ENCODE measurements around the gene NDP. TPM values are rescaled to one million over a fixed set of nuclear protein-coding genes. Genes with fewer than 3 reads are reported as not detected.
A peak's percentile ranks its signal among the peaks of the same experiment; 100 is the strongest.

The NDP gene, protein sequence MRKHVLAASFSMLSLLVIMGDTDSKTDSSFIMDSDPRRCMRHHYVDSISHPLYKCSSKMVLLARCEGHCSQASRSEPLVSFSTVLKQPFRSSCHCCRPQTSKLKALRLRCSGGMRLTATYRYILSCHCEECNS
- polyA plus RNA-seq (ENCODE audit: insufficient read length) = 1.1 TPM

- peak; percentile 11 for DNase-seq
These were observed at the start of gene NDP for GRCh38 chrX:43973249-43974099. NDP (minus strand) TSS chrX:43973390; CDS start chrX:43958645, 14,745 bp downstream.

DNA sequence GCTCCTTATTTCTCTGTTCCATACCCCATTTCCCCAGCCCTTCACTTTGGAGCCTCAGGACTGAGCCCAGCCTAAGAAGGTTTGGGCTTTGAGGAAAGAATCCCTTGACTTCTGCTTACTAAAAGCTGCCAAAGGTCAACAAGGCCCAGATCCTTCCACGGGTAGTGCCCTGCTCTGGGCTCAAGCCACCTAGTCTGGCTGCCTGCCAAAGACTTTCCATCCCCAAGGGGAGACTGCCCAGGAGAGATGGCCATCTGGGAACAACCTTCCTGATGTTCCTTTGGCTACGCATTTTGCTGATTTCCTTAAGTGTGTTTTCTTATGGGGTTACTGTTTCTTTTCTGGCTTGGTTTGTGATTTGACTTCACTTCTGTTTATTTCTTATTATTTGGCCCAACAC, 49.8 kb upstream of the NDP start:
- DNase-seq = no peak

- DNase-seq = no peak
These were observed 47.5 kb upstream of the NDP start for GRCh38 chrX:44020693-44021092.

DNA sequence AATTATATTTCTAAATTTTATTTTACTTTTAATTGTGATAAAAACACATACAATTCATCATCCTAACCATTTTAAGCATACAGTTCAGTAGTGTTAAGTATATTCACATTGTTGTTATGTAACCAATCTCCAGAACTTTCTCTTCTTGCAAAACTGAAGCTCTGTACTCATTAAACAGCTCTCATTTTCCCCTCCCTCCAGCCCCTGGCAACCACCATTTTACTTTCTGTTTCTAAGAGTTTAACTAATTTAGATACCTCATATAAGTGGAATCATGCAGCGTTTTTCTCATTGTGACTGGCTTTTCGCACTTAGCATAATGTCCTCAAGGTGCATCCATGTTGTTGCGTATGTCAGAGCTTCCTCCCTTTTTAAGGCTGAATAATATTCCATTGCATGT, 46.7 kb upstream of the NDP start:
- no peak for DNase-seq

- no peak for DNase-seq
These were observed 44.5 kb upstream of the NDP start for GRCh38 chrX:44017676-44018075.

- DNase-seq = no peak
These were observed 43.7 kb upstream of the NDP start for GRCh38 chrX:44016906-44017305.

DNA sequence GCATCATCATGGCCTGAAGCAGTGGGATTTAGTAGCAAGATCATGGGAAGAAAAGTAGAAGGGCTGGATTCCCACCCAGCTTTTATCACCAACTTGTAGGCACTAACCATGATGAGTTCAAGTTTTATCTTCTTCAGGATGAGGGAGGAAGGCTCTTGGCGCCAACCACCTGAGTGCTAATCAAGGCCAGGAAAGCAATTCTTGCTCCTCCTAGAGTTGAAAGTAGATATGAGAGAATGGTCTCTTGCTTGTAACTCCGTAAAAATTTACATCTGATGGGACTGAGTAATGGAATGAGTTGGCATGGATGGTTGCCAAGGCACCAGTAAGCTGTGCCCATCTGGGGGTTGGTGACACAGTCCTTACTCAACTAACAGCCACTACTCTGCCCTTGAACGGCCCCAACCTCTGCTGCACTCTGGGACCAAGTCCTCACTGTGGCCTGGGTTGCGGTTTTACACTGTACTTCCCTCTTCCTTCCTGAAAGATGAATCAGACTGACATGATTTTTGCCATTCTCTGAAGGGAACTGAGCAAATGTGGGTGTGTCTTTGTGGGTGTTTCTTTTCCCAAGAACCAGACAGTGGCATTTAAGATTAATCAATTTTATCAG, 39.4 kb upstream of the NDP start:
- DNase-seq = no peak

DNA sequence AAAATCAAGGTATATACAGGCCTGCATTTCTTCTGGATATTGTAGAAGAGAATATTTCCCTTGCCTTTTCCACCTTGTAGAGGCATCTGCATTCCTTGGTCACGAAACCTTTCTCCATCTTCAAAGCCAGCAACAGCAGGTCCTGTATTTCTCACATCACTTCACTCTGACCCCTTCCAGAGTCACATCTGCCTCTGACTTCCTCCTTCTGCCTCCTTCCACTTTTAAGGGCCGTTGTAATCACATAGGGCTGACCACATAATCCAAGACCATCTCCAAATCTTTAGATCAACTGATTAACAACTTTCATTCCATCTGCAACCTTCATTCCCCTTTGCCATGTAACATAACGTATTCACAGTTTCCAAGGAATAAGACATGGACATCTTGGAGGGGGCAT, 38.3 kb upstream of the NDP start:
- no peak for DNase-seq

- no peak for DNase-seq
These were observed 37.4 kb upstream of the NDP start for GRCh38 chrX:44010626-44011025.

GRCh38 chrX:44006081-44006480, 32.9 kb upstream of the NDP start:
- no peak for DNase-seq

- no peak for DNase-seq
These were observed 30.8 kb upstream of the NDP start for GRCh38 chrX:44003975-44004374.

GRCh38 chrX:44002567-44002966, 29.4 kb upstream of the NDP start:
- DNase-seq = no peak

DNA sequence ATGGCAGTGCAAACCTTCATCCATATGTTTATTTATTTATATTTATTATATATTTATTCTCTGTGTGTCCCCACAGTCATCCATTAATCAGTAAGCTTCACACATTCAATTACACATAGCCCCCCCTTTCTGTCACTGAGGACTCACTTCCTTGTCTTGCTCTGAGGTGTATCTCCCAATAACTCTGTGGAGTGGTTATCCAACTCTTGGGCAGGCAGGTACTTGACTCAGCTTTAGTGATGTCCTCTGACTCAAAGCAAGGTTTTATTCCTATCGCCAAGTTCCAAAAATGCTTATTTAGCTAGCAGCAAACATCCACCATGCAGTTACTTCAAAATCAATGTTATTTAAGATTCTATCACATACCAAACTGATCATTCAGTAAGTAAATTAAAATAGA, 25.2 kb upstream of the NDP start:
- no peak for DNase-seq

DNA sequence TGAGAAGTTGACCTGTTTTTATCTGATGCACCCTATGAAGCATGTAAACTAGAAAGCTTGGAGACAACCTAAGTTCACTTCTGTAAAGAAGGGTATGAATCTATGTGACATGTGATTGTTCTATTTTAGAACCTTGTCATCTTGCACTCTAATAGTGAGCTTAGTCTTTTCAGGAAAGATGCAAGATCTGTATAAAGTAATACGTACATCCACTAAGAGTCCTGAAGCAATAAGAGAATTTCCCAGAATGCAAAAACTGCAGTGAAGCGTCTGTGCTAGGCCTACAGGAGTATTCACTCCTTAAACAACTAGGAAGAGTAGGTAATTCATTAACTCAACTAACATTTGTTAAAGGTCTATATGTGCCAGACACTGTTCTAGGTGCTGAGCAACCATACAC, 23.3 kb upstream of the NDP start:
- DNase-seq = no peak

DNA sequence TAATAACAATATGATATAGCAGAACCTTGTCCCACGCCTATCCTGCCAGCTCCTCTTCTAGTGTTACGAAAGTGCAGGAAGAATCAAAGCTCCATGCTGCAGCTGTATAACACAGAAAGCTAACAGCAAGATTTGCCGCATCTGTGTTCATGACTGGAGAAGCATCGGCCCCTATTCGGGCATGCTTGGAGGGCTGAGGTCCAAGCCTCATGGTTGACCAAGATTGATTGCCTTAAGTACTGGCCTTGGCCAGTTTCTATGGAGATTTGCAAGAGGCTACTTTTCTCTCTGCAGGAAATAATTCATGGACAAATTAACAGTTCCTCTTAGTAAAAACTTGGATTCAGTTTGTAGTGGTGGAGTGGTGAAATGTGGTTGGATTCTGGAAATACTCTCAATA, 12.9 kb upstream of the NDP start:
- no peak for DNase-seq

GRCh38 chrX:43985511-43985910, 12.3 kb upstream of the NDP start:
- DNase-seq = no peak

DNA sequence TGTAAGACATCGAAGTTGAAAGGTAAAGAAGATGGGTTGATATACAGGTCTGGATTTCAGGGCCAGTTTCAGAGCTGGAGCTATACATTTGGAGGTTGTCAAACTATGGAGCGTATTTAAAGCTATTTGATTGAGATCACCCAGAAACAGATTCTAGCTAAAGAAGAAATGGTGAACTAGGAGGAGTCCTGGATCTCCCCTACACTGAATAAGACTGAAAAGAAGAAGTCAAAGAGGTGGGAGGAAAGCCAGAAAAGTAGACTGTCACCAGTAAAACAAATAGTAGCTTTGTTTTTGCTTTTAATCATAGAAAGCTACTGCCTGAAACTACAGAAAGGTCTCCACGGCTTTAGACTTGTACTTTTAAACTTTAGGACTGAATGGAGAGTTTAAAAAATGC, 5.0 kb upstream of the NDP start:
- DNase-seq = no peak

- DNase-seq = no peak
These were observed 3.0 kb upstream of the NDP start for GRCh38 chrX:43976205-43976604.

GRCh38 chrX:43975796-43976195, 2.6 kb upstream of the NDP start:
- DNase-seq = no peak

DNA sequence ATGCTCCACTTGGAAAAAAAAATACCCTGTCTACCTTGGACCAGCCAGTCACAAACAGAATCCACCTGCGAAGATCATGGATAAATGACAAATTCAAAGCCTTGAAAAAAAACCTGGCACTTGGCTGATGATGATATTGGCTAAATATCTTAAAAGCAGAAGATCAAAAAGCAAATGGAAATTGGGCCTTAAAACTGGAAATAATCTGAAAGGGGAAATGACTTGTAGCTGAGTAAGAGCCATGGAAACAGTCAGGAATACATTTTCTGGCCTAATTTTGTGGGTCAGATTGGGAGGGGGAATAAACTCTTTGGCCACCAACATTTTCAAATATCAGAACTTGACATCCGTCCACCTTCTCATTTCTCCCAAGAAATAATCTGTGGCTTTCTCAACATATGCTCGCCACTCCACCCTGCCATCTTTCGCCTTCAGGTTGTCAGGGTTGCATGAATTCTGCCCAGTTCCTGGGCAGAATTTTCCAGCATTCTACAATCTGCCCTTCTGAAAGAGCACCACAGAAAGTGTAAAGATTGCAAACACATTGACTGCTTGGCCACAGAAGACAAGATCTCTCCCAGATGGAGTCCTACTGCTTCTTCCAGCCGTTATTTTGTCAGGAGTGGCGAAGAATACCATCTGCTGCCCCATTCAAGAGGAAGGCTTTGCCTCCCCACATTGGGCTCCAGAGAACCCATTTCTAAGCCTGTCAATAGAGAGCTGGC, 1.7 kb upstream of the NDP start:
- no peak for DNase-seq

GRCh38 chrX:43974100-43974475, 898 bp upstream of the NDP start:
- no peak for DNase-seq

DNA sequence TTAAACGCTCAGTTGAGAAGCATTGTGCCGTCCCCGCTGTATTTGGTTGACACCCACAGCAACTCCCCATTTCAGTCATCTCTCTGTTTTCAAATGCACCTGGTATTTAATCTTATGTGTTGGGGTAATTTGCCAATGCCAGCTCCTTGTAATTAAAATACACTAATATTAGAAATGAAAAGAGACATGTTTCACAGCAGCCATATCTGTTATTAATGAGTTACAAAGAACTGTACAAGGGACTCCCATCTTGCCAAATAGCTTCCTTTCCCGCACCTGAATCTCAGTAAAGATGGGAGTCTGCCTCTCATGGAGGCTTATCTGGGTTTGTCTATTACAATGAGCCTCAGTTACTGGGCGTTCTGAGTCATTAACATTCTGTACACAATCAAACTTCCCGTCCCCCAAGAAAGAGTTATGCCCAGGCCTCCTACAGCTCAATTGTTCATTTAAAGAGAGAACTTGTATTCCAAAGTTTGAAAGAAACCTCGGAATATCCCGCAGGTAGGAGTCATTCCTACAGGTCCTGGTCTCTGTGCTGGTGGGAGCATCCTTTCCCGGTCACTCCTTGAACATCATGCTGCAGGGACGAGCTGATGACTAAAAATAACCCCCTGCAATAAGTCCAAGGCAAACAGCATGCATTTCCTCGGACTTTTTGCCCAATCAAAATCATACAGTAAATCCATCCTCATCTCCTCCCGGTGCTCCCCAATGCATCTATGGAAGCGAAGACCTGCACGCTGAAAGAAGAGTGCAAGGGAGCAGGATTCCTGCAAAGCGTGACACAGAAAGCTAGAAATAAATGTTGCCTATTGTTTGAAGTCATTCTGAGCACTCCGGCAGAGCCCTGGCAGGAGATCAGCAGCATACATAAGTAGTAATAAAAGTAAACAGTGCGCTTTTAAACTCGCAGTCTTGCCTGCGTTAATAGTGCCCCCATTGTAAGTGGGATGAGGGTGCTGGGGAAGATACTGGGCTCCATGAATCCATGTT, 926 bp downstream of the NDP start:
- no peak for DNase-seq
